GM12878 (cell line): Measurements from ENCODE around the gene TCTN1. TPM values are rescaled to one million over a fixed set of nuclear protein-coding genes. Genes with fewer than 3 reads are reported as not detected.

Experiments used
- ATAC-seq: fragments of 200-7000 bp; cut with Tn5 transposase; 3 replicates; pipeline ENCODE4 v1.9.1; 2020; ENCODE audit warnings: mild to moderate bottlenecking, moderate library complexity
- BruUV-seq: library from RNA; stranded (reverse); fragments of 400-500 nt; replicated peaks from 2 replicates; lab custom pipeline; 2021; lab: Mats Ljungman, UMichigan
- CTCF ChIA-PET: fragments of 300-600 bp; sonication (Branson Sonifier 250); formaldehyde crosslinking; extraction: SDS; loops from one replicate; lab custom pipeline; 2021; ENCODE audit warnings: inconsistent platforms; lab: Yijun Ruan, JAX
- POLR2A ChIA-PET: fragments of 350-600 bp; formaldehyde crosslinking; extraction: SDS; loops from one replicate; lab custom pipeline; 2021; ENCODE audit warnings: inconsistent platforms; lab: Charles Lee
- RAD21 ChIA-PET: fragments of 300-600 bp; sonication (Branson Sonifier 250); formaldehyde crosslinking; loops from one replicate; lab custom pipeline; 2023; ENCODE audit warnings: antibody characterized with exemption; ENCODE audit not compliant: unreplicated experiment; lab: Charles Lee
- SMC1A ChIA-PET: fragments of 300-600 bp; sonication (Branson Sonifier 250); formaldehyde crosslinking; loops from one replicate; lab custom pipeline; 2023; ENCODE audit not compliant: unreplicated experiment, uncharacterized antibody; lab: Charles Lee
- DNase-seq: peaks from one replicate; pipeline ENCODE4 v3.0.0-alpha.2; 2011; ENCODE audit warnings: low read depth, low spot score
- FAIRE-seq: peaks from 3 replicates; lab custom pipeline; 2011; peaks lifted over from hg19 to GRCh38; lab: Jason Lieb, UNC
- H2AFZ ChIP-seq: 2 replicates; pipeline ENCODE4 v1.6.0; 2011; ENCODE audit warnings: low read depth, low read length, control low read depth; ENCODE audit not compliant: control insufficient read depth
- H3K27ac ChIP-seq: 2 replicates; pipeline ENCODE4 v1.5.1; 2011; ENCODE audit warnings: control low read depth; ENCODE audit not compliant: control insufficient read depth, insufficient read depth
- H3K27me3 ChIP-seq, 2 experiments: replicated peaks in 1 of 2; 2 replicates each; pipeline versions ENCODE4 v1.6.0 to v1.6.1; 2011; ENCODE audit warnings: low read length in 1 of 2; ENCODE audit not compliant: control insufficient read depth in 2 of 2, insufficient read depth in 2 of 2
- H3K36me3 ChIP-seq, 2 experiments: 2 replicates each; pipeline ENCODE4 v1.5.1; 2011; ENCODE audit warnings: low read length in 1 of 2; ENCODE audit not compliant: control insufficient read depth in 2 of 2, insufficient read depth in 2 of 2
- H3K4me1 ChIP-seq: 2 replicates; pipeline ENCODE4 v1.6.1; 2011; ENCODE audit warnings: mild to moderate bottlenecking, low read length, moderate library complexity, mixed read lengths; ENCODE audit not compliant: control insufficient read depth, insufficient read depth
- H3K4me2 ChIP-seq: 2 replicates; pipeline ENCODE4 v1.6.0; 2011; ENCODE audit warnings: control low read depth; ENCODE audit not compliant: control insufficient read depth, insufficient read depth
- H3K4me3 ChIP-seq: fragments of 200-600 bp; sonication (generic); 2 replicates; pipeline ENCODE4 v1.5.1; 2016
- H3K79me2 ChIP-seq: 2 replicates; pipeline ENCODE4 v1.6.0; 2011; ENCODE audit warnings: low read length; ENCODE audit not compliant: control insufficient read depth, insufficient read depth
- H3K9ac ChIP-seq: 2 replicates; pipeline ENCODE4 v1.8.0; 2011; ENCODE audit warnings: low read length, control low read depth, mixed read lengths; ENCODE audit not compliant: control insufficient read depth, insufficient read depth
- H3K9me3 ChIP-seq: replicated peaks from 3 replicates; pipeline ENCODE4 v1.5.1; 2011; ENCODE audit warnings: mild to moderate bottlenecking, low read length; ENCODE audit not compliant: control insufficient read depth, insufficient read depth
- H4K20me1 ChIP-seq: 2 replicates; pipeline ENCODE4 v1.6.0; 2011; ENCODE audit not compliant: control insufficient read depth, insufficient read depth
- GATAD2B ChIP-seq: fragments of 450-650 bp; conservative IDR thresholded peaks from 2 replicates; pipeline ENCODE4 v1.6.1; 2017; ENCODE audit warnings: low read depth, mild to moderate bottlenecking, moderate library complexity
- MEF2B ChIP-seq: fragments of 450-650 bp; IDR thresholded peaks from 2 replicates; pipeline ENCODE4 v1.6.1; 2018; ENCODE audit warnings: mild to moderate bottlenecking, moderate library complexity; ENCODE audit not compliant: partially characterized antibody, poor library complexity, severe bottlenecking
- MYC ChIP-seq: IDR thresholded peaks from 2 replicates; pipeline ENCODE4 v1.6.1; 2011; ENCODE audit warnings: mild to moderate bottlenecking, low read length, moderate library complexity, inconsistent platforms; ENCODE audit not compliant: insufficient read depth, insufficient replicate concordance, insufficient read length, severe bottlenecking
- POLR2A ChIP-seq: IDR thresholded peaks from 2 replicates; pipeline ENCODE4 v1.6.1; 2011; ENCODE audit warnings: low read depth, mild to moderate bottlenecking, low read length
- RELA ChIP-seq: fragments of 450-650 bp; IDR thresholded peaks from 2 replicates; pipeline ENCODE4 v1.8.0; 2014; ENCODE audit warnings: borderline replicate concordance; ENCODE audit not compliant: partially characterized antibody
- RUNX3 ChIP-seq: IDR thresholded peaks from 2 replicates; pipeline ENCODE4 v1.6.1; 2012; ENCODE audit warnings: low read length, inconsistent platforms
- SRF ChIP-seq, 2 experiments: IDR thresholded peaks; 2 replicates each; pipeline ENCODE4 v1.6.1; 2011; ENCODE audit warnings: low read depth in 2 of 2, low read length in 2 of 2, mild to moderate bottlenecking in 1 of 2, moderate library complexity in 1 of 2
- YY1 ChIP-seq: IDR thresholded peaks from 2 replicates; pipeline ENCODE4 v1.6.1; 2011; ENCODE audit warnings: low read depth, mild to moderate bottlenecking, low read length
- WGBS: methylation state at CpG from one replicate; pipeline ENCODE4 v1.1.6; 2016; ENCODE audit warnings: low lambda C conversion rate; ENCODE audit not compliant: insufficient replicate concordance, insufficient coverage; ENCODE audit errors: missing lambda C conversion rate; 5-methylcytosine and 5-hydroxymethylcytosine counted together
- in situ Hi-C: fragments of 300-500 bp; cut with MboI; formaldehyde crosslinking; loops from 9 replicates; pipeline ENCODE4 v1.14.3; 2018; ENCODE audit warnings: mixed read lengths
- intact Hi-C: fragments of 100-400 bp; cut with micrococcal nuclease; formaldehyde crosslinking; loops from one replicate; pipeline ENCODE4 v1.14.2; 2022; ENCODE audit not compliant: unreplicated experiment
- polyA plus RNA-seq, 11 experiments: library from polyadenylated mRNA; depleted of rRNA in 4 of 11; unstranded in 6 of 11; stranded (reverse) in 5 of 11; fragments of >200 nt; fragmentation: Nextera tagmentation in 4 of 11; fragmentation: Illumina TruSeq in 1 of 11; extraction: Ambion mirVana in 4 of 11; extraction: Trizol in 1 of 11; gene quantifications; 1 replicate in 1 of 11; 2 replicates in 10 of 11; pipeline versions ENCODE4 v1.2.1 to v1.2.3, GENCODE V29; 2011 to 2016; ENCODE audit warnings: inconsistent platforms in 2 of 11, missing spikeins in 2 of 11, low read depth in 1 of 11
- total RNA-seq, 4 experiments: library from RNA; depleted of rRNA in 3 of 4; stranded (reverse); fragments of >200 nt in 3 of 4; fragmentation: Illumina TruSeq in 1 of 4; extraction: Trizol in 1 of 4; gene quantifications; 2 replicates each; pipeline versions ENCODE4 v1.2.1 to v1.2.3, GENCODE V29; 2013 to 2021
- TF ChIP-seq, protein P1 (sequence below): fragments of 450-650 bp; formaldehyde crosslinking; IDR thresholded peaks from 2 replicates; pipeline ENCODE4 v1.4.0; 2020; ENCODE audit warnings: mild to moderate bottlenecking, moderate library complexity

The TCTN1 gene
- total and polyA plus RNA-seq, 10 of the 15 experiments (the other 5 are each of a cell fraction or from before 2014, with no cell fraction given) = 8.8 to 23.5 (median 15.3) TPM

GRCh38 chr12:110676171-110676570 is 62.2 kb downstream of the TCTN1 start:
- DNase-seq (no peak), ATAC-seq (no peak), FAIRE-seq (no peak)
- ChIA-PET CTCF (interaction anchor here (0.5 to 2.8 kb wide), 4 partner anchors 8 to 75 kb away, joined by 3 to 12 read pairs (median 6); no protein-coding TSS in a partner anchor), SMC1A (interaction anchor here (0.6 to 4.5 kb wide), 9 partner anchors 8 to 70 kb away, joined by 3 to 52 read pairs (median 5); no protein-coding TSS in a partner anchor), RAD21 (interaction anchor here (0.8 to 5.1 kb wide), 5 partner anchors 7 to 226 kb away, joined by 3 to 42 read pairs (median 27); partner anchors contain the start of gene ARPC3), POLR2A (interaction anchor here (0.5 to 4.9 kb wide), 9 partner anchors 9 to 219 kb away, joined by 3 to 78 read pairs (median 6); partner anchors contain the start of gene HVCN1)
- in situ Hi-C loops = no loop called here
- H3K9me3 ChIP-seq = peaks cover 6% of the 10 kb centered on the region; the same call in 1 of the 3 replicates
- 97% methylated on average over 4 of the region's 4 CpGs for WGBS
- TF ChIP-seq MYC = no peak
- TF ChIP-seq, protein P1, sequence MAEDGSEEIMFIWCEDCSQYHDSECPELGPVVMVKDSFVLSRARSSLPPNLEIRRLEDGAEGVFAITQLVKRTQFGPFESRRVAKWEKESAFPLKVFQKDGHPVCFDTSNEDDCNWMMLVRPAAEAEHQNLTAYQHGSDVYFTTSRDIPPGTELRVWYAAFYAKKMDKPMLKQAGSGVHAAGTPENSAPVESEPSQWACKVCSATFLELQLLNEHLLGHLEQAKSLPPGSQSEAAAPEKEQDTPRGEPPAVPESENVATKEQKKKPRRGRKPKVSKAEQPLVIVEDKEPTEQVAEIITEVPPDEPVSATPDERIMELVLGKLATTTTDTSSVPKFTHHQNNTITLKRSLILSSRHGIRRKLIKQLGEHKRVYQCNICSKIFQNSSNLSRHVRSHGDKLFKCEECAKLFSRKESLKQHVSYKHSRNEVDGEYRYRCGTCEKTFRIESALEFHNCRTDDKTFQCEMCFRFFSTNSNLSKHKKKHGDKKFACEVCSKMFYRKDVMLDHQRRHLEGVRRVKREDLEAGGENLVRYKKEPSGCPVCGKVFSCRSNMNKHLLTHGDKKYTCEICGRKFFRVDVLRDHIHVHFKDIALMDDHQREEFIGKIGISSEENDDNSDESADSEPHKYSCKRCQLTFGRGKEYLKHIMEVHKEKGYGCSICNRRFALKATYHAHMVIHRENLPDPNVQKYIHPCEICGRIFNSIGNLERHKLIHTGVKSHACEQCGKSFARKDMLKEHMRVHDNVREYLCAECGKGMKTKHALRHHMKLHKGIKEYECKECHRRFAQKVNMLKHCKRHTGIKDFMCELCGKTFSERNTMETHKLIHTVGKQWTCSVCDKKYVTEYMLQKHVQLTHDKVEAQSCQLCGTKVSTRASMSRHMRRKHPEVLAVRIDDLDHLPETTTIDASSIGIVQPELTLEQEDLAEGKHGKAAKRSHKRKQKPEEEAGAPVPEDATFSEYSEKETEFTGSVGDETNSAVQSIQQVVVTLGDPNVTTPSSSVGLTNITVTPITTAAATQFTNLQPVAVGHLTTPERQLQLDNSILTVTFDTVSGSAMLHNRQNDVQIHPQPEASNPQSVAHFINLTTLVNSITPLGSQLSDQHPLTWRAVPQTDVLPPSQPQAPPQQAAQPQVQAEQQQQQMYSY (CRISPR knock-in tag) = no peak
- TF ChIP-seq POLR2A = no peak
- no peak for TF ChIP-seq GATAD2B
- TF ChIP-seq YY1 = no peak
- TF ChIP-seq RUNX3 = no peak
- TF ChIP-seq SRF (IDR thresholded peaks at IDR 0.05; ENCODE audit: low read depth in 2 of 2, low read length in 2 of 2) = no peak
- TF ChIP-seq MEF2B = no peak
- no peak for TF ChIP-seq RELA
- H2AFZ ChIP-seq = no peak overlapping the region
- H4K20me1 ChIP-seq = no peaks in the 10 kb centered on the region
- no TSS peak for BruUV-seq
- peak overlapping the region; percentile 92 for H3K4me2 ChIP-seq
- H3K27me3 ChIP-seq = no peaks in the 10 kb centered on the region
- H3K4me1 ChIP-seq = peaks cover 83% of the 10 kb centered on the region
- intact Hi-C loops = no loop called here
- 0 out of 2 replicates have a peak overlapping the region, but pooled peaks have one; percentile 65 for H3K9ac ChIP-seq
- peaks cover 17 to 29% of the 10 kb centered on the region in 2 experiments for H3K36me3 ChIP-seq
- H3K79me2 ChIP-seq = peaks cover 35% of the 10 kb centered on the region
- no peak overlapping the region for H3K4me3 ChIP-seq
- peak overlapping the region; percentile 87 for H3K27ac ChIP-seq
